Activated CD4-positive, alpha-beta T cell treated with anti-CD3 and anti-CD28 coated beads, Interleukin-2, amount 50 U/mL, for 4 hours (primary cell): ENCODE results near the gene HTR3B.
"Not testable (repeated sequence)": the region's sequence is repeated elsewhere in the genome, so short reads cannot be mapped to it uniquely, and the experiment has no call there.

Source experiments
- DNase-seq, 2 experiments: peaks; one replicate each; pipeline ENCODE4 v3.0.0-alpha.2; 2020

HTR3B gene

DNA sequence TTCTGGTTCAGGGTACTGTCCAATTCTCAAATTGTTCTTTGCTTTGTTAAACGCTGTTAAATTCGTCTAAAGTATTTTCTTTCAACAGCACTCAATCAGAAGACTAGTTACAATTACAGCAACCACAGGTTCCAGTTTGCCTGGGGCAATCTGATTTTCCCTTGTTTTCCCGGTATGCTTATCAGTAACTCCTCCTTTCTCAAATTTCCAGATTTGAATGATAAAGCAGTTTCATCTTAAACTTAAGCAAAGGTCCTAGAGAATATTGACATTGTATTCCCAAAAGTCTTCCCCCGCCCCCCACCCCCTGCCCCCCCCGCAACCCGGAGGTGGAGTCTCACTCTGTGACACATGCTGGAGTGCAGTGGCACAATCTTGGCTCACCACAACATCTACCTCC lies 18.7 kb upstream of the HTR3B start:
- DNase-seq = no peak

DNA sequence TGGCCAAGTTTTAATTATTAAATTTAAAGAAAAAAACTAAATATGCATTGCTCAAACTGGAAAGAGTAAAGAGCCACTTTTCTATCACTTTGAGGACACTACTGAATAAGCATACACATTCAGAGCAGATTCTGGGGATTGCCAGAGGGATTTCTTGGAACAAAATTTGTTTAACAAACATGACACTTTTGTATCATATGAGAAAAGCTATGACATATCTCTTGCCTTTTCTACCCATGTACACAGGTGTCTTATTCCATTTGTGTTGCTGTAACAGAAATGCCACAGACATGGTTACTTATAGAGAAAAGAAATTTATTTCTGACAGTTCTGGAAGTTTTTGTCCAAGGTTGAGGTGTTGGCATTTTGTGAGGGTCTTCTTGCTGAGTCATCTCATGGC lies 15.7 kb upstream of the HTR3B start:
- DNase-seq = no peak

DNA sequence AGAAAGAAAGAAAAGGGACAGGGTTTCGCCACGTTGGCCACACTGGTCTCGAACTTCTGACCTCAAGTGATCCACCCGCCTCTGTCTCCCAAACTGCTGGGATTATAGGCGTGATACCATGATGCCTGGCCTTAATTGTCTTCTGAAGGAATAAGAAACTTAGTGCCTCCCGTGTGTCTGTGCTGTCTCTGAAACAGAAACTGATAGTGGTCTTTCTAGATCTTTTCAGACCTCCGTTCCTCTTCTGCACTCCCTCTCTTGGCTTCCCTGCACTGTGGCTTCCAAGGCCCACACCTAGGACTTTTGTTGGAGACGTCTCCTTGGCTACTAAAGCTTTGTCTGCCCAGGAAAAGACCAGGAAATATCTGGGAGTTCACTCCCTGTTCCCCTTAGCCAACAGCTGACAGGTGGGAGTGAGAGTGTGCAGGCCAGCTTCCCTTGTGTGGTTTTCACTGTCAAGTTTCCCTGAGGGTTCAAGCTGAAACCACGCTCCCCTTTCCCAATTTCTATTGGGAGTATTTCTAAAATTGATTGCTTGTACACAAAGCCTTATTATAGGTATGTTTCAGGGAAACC lies 10.1 kb upstream of the HTR3B start:
- no peak for DNase-seq

DNA sequence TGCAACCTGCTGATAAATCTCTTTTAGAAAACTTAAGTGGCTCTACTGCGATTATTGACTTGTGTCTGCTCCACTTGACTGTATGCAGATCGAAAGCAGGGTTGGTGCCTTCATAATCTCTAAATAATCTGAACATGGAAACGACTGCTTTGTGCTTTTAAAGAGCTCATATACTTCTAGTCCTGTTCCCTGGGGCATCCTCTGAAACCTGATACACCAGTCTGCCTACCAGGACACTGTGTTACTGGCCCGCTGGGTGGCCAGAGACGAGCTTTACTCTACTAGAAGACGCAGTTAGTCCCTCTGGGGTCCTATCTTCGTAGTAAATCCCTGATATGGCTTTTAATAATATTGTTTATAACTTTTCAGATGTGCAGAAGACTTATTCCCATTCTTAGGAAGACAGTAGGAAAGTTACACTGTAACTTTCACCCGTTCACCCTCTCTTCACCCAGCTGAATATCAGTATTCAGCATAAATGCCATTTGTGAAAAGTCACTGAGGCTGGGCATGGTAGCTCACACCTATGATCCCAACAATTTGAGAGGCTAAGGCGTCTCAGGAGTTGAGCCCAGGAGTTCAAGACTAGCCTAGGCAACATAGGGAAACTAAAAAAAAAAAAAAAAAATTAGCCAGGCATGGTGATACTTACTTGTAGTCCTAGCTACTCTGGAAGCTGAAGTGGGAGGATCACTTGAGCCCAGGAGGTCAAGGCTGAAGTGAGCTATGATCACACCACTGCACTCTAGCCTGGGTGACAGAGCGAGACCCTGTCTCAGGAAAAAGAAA lies 9.0 kb upstream of the HTR3B start:
- DNase-seq = no peak

DNA sequence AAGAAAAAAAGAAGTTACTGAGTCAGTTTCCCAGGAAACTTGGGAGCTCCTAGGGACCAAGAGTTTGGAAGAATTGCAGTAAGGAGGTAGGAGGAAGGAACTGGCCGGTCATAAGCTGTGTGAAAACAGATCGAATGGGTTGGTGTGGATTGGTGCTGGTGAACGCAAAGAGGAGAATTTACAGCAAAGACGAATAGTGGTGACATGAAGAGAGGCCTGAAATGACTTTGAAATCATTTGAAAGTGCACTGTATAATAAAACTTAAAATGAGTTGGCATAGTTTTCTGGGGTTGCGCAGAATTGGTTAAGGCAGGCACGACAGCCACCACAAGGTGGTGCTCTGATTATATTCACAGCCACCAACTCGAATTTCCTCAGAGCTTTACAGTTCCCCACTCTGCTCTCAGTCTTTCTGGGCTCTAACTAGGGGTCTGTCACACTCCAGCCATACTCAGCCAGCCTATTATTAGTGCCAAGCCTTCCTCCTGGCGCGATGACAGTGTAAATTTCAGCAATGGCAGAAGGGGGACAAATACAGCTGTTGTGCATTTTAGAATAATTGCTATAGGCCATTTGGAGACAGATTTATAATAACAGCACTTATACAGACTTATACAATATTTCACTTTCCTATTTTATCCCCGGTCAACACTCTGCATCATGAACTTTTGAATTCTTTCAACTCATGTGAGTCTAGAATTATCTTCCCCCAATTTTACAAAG lies 8.3 kb upstream of the HTR3B start:
- DNase-seq = no peak

DNA sequence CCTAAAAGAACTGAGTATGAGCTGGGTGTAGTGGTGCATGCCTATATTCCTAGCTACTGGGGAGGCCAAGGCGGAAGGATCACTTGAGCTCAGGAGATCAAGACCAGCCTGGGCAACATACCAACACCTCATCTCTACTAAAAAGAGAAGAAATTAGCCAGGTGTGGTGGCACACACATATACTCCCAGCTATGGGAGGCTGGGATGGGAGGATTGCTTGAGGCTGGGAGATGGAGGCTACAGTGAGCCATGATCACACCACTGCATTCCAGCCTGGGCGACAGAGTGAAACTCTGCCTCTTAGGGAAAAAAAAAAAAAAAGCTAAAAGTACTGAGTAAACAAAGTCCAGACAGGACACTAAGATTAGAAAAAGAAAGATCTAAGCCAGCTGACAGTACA lies 3.5 kb upstream of the HTR3B start:
- DNase-seq = no peak

DNA sequence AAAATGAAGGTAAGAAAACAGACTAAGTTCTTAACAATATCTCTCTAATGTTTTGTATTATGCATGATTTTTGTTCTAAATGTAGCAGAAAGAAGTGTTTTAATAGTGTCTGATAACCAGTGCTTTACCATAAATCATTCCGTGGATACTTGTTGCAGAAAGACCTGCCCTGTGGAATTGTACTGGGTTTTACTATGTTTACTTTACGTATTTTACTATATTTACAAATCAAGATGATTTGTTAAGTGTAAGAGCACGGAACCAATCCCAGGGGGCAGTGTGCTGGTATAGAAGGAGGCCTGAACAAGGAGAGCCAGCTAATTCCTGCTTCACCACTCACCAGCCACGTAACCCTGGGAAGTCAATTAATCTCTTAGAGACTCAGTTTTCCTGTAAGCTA lies 1.4 kb downstream of the HTR3B start:
- DNase-seq = no peak

DNA sequence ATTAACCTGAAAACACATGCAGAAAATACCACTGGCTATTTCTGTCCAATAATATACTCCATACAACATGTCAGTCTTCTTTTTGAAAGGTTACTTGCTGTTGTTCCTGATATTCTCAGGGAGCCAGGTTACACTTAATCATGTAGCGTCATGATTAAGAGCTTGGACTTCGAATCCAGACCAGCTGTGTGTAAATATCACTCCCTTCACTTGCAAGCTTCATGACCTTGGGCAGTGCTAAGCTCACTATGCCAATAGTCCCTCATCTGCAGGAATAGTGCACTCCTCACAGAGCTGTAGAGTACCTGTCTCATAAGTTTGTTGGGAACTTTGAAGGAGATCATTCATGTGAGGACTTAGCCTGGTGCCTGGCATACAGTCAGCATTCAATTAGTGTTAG lies 1.9 kb downstream of the HTR3B start:
- DNase-seq = no peak

DNA sequence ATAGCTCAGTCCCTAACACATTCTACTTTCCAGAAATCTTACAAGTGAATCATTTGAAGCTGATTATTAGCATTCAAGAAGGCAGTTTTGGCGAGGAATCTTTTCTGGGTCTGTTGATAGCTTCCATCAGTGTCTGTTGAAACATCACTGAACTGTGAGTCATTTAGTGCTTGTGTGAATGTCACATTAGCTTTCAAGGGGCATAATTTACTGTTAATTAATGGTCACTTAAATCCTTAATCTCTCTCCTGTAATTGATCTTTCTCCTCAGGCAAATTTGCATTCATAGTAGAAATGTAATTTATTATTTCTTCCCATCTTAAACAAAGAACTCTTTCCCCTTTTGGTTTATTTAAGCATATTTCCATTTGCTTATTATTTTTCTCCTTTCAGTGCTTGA lies 2.6 kb downstream of the HTR3B start:
- DNase-seq = no peak

DNA sequence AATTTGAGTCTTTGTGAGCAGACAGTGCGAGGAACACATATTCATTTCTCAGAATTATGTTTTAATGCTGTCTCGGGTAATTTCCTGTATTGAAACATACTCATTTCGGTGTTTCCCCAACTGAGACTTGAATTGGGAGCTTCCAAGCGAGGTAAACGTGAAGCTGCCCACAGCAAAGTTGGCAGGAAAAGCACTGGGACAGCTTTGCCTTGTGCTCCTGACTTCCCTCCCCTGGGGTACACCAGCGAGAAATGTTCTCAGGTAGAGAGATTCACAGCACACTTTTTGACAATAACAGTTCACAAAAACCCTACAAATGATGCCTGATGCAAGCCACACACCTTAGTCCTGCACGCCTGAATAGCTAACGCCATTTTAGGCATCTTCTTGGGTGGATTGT lies 3.1 kb downstream of the HTR3B start:
- no peak for DNase-seq

DNA sequence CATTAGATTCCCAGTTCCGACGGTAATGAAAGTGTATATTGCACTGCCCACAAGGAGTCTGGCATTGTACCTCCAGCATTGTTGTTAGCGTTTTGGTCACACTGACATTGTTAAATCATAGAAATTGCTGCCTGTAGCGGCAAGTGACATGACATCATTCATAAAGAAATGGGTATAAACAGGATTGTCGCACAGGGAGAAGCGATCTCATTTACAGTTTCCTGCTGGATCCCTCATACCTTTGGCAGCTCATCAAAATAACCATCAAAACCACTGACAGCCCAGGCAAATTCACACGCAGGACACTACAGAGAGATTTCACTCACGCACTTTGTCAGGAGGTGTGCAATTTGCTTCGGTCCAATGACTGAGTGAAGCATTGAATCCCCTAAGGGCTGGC lies 3.5 kb downstream of the HTR3B start:
- no peak for DNase-seq

DNA sequence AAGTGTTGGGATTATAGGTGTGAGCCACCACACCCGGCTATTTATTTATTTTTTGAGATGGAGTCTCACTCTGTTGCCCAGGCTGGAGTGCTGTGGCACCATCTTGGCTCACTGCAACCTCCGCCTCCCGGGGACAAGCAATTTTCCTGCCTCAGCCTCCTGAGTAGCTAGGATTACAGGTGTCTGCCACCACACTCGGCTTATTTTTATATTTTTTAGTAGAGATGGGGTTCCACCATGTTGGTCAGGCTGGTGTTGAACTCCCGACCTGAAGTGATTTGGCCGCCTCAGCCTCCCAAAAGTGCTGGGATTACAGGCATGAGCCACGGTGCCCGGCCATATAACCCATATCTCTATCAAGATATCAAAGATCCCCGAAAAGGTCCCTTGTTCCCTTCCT lies 6.9 kb downstream of the HTR3B start:
- not testable (repeated sequence) for DNase-seq

DNA sequence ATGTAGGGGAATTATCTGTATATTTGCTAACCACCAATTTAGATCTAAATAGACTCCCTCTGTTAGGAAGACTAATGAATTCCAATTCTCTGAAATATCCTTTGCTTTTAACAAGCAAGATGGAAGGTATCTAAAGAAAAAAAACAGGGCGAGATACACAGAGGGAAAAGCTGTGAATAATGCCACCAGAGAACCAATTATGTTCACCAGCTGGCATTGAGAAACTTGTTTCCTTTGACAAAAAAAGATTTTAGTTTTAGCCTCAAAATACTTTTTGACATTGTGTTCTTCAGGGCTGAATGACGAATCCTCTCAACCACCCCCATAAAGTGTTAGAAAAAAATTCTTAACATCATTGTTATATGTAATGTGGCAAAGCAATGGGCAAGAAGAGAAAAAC lies 19.0 kb downstream of the HTR3B start:
- no peak for DNase-seq

DNA sequence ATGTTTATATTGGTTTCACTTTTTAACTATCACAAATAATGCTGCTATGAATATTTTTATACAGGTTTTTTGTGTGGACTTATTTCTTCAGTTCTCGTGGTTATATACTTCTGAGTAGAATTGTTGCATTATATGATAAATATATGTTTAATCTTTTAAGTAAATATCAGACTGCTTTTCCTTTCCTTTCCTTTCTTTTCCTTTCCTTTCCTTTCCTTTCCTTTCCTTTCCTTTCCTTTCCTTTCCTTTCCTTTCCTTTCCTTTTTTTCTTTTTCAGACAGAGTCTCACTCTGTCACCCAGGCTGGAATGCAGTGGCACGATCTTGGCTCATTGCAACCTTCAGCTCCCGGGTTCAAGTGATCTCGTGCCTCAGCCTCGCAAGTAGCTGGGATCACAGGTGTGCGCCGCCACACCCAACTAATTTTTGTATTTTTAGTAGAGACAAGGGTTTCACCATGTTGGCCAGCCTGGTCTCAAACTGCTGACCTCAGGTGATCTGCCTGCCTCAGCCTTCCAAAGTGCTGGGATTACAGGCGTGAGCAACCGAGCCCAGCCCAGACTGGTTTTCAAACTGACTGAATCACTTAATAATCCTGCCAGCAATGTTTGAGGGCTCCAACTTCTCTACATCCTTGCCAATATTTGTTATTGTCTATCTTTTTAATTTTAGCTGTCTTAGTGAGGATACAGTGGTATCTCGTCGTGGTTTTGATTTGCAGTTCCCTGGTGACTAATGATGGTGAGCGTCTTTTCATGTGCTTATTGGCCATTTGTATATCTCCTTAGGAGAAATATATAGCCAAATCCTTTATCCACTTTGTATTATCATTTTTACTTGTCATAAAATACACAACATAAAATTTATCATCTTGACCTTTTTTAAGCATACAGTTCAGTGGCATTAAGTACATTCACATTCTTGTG lies 21.9 kb downstream of the HTR3B start:
- no peak for DNase-seq

DNA sequence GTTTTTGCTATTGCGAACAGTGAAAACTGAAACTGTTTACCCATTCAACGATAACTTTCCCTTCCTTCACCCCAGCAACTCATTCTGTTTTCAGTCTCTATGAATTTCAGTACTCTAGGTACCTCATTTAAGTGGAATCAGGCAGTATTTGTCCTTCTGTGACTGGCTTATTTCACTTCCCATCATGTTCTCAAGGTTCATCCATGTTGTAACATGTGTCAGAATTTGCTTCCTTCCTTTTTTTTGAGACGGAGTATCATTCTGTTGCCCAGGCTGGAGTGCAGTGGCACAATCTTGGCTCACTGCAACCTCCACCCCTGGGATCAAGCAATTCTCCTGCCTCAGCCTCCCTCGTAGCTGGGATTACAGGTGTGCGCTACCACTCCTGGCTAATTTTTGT lies 23.7 kb downstream of the HTR3B start:
- DNase-seq = no peak

DNA sequence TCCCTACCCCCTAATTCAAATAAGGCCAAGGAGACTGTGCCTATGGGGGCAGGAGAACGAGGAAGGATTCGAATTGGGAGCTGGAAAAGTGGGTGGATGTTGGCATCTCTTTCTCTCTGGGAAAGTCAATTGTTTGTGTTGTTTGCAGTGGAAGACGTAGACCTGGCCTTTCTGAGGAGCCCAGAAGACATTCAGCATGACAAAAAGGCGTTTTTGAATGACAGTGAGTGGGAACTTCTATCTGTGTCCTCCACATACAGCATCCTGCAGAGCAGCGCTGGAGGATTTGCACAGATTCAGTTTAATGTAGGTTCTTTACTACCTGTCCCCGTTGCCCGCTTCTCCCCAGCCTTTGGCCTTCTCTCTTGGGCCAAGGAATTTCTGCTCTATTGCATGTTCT lies 28.2 kb downstream of the HTR3B start:
- DNase-seq = no peak

DNA sequence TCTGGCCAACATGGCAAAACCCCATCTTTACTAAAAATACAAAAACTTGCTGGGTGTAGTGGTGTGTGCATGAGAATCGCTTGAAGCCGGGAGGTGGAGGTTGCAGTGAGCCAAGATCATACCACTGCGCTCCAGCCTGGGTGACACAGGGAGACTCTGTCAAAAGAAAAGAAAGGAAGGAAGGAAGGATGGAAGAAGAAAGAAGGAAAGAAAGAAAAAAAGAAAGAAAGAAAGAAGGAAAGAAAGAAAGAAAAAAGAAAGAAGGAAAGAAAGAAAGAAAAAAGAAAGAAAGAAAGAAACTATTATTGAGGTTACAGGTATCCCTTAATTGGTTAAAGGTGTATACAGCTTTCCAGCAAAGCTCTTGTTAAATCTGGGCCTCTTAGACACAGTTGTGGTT lies 29.6 kb downstream of the HTR3B start:
- not testable (repeated sequence) for DNase-seq

DNA sequence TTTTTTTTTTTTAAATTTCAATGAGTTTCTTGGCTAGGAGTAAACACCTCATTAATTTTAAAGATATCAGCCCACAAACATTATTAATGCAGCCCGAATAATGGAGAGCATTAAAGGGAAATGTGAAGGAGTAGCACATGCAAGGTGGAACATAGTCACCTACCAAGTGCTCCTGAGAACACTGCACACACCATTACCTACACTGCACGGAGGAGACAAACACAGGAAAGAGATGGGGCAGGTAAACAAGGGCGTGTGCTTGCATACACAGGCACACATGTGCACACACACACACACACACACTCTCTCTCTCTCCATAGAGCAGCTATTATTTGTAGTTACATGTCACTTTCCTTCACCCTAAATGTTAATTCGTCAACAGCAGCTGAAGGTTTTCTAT lies 30.2 kb downstream of the HTR3B start:
- DNase-seq = no peak

DNA sequence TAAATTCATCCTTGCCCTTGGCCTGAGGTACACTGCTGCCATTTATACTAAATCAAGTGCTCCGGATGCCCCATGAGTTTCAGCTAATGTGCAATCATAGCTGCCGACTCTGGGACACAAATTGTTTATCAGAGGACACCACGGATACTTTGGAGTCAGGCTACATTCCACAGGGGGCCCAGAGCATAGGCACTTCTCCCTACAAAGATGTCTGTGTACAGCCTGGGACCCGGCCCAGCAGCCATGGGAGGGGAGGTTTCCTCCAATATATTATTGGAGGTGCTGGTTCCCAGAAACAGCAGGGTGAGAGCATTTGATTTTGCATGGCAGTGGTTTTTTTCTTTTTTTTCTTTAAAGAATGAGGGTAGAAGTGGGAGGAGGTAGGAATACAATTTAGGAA lies 31.3 kb downstream of the HTR3B start:
- no peak for DNase-seq

DNA sequence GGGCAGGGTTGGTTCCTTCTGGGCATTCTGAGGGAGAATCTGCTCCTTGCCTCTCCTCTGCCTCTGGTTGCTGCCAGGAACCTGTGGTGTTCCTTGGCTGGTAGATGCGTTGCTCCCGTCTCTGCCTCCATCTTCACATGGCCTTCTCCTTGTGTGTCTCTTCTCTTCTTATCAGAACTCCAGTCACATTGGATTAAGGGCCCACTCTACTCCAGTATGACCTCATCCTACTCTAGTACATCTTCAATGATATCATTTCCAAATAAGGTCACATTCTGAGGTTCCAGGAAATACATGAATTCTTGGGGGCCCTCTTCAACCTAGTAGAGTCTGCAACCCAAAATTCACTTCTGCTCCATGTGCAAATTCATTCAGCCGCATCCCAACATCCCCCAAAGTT lies 33.3 kb downstream of the HTR3B start:
- no peak for DNase-seq

DNA sequence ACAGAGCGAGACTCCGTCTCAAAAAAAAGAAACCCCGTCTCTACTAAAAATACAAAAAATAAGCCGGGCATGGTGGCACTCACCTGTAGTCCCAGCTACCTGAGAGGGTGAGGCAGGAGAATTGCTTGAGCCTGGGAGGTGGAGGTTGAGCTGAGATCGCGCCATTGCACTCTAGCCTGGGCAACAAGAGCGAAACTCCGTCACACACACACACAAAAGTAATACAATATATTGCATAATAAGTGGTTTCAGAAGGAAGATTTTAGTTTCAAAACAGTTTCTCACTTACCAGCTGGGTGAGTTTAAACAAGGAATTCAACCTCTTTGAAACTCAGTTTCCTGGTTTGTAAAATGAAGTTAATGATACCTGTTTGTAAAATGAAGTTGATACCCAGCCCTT lies 37.7 kb downstream of the HTR3B start:
- DNase-seq = no peak

DNA sequence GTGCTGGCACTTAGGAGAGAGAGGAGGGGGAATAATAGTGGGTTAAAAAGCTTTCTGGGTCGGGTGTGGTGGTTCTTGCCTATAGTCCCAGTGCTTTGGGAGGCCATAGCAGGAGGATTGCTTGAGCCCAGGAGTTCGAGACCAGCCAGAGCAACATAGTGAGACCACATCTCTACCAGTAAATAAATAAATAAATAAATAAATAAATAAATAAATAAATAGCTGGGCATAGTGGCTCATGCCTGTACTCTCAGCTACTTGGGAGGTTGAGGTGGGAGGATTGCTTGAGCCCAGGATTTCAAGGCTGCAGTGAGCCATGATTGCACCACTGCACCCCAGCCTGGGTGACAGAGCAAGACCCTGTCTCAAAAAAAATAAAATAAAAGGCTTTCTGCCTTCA lies 41.6 kb downstream of the HTR3B start:
- not testable (repeated sequence) for DNase-seq

DNA sequence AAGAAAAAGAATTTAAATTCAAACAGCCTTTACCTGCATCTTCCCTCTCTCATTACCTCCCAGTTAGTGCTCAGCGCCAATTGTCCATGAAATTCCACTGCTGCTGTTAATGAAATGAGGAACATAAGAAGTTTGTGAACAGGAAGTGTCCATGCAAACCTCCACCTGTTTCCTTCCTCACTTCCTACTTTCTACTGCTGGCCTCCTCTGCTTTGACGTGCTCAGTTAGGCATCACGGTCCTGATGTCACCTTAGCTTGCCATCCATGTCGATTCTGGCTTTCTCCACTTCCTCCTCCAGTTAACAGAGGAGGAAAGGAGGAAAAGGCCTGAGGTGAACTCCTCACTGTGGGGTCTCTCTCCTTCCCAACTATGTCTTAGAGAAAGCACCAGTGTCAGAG lies 43.4 kb downstream of the HTR3B start:
- DNase-seq = no peak
